Measurements from ENCODE around the gene ANTXR1. TPM values are rescaled to one million over a fixed set of nuclear protein-coding genes. Genes with fewer than 3 reads are reported as not detected.

The ANTXR1 gene
- total RNA-seq, 4 donors from 2014 or later = 7.1 to 101 (median 15.8) TPM

DNA sequence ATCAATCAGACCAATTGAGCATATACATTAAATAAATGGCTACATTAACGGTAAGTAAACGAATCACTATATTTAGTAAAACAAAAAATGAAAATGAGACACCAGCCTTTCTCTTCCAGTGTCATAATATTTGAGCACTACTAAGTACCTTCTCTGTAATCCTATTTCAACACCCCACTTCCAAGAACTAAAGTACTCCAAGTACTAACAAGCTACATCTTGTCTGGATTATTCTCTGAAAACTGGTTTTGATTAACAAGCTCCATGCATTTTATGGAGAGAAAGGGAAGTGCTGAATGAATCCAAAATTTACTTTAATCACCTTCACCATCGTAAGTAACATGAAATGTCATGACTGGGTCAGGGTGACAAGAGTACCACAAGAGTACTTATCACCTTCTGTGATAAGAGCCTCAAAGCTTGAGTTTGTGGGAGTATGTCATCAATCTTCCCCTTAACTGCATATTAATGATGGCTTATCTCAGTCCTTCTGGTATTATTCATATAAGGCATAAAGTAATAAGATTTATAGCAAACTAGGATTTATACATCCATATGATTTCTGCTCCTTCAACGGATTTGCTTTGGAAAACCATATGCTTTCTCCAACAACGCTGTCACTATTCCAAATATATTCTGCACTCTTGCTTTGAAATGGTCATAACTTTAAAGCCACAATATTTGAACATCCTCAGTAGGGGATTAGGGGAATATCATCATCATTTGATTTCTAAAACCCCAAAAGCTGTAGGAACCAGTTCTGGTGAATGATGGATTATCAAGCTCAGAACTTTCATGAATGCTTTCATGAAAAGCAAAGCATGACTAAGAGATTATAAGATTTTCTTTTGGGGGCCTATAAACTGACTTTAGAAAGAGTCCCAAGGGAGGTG is 127.0 kb downstream of the ANTXR1 start:
- 61 to 82% methylated on average over 5 of the region's 5 CpGs for WGBS, 2 donors (ENCODE audit: low coverage in 1 of 2)
- no peak overlapping the region for H3K27ac ChIP-seq
- H3K27me3 ChIP-seq = no peaks in the 10 kb centered on the region
- DNase-seq = no peak
- no peak overlapping the region for H3K4me3 ChIP-seq
- no peaks in the 10 kb centered on the region for H3K9me3 ChIP-seq
- intact Hi-C loops (cut with DNase I; ENCODE audit: low total_unique reads) (no loop called here), in situ Hi-C loops (cut with MboI; ENCODE audit: low pct_ligation_motif_present in 1 of 4, low pct_unique_long_range_greater_than_20kb in 1 of 4, low sequenced_read_pairs in 3 of 4) (no loop called here)
- TF ChIP-seq, protein P1, sequence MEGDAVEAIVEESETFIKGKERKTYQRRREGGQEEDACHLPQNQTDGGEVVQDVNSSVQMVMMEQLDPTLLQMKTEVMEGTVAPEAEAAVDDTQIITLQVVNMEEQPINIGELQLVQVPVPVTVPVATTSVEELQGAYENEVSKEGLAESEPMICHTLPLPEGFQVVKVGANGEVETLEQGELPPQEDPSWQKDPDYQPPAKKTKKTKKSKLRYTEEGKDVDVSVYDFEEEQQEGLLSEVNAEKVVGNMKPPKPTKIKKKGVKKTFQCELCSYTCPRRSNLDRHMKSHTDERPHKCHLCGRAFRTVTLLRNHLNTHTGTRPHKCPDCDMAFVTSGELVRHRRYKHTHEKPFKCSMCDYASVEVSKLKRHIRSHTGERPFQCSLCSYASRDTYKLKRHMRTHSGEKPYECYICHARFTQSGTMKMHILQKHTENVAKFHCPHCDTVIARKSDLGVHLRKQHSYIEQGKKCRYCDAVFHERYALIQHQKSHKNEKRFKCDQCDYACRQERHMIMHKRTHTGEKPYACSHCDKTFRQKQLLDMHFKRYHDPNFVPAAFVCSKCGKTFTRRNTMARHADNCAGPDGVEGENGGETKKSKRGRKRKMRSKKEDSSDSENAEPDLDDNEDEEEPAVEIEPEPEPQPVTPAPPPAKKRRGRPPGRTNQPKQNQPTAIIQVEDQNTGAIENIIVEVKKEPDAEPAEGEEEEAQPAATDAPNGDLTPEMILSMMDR (IDR thresholded peaks at IDR 0.05) = no peak
- TF ChIP-seq POLR2AphosphoS5 (IDR thresholded peaks at IDR 0.05) (no peak), EP300 (IDR thresholded peaks at IDR 0.05; ENCODE audit: low read depth) (no peak), POLR2A (IDR thresholded peaks at IDR 0.05) (no peak)
- no peaks in the 10 kb centered on the region for H3K36me3 ChIP-seq
- H3K4me1 ChIP-seq = peaks cover 8 to 23% (median 18%) of the 10 kb centered on the region in 4 donors

- H3K36me3 ChIP-seq = no peaks in the 10 kb centered on the region
- H3K27ac ChIP-seq = no peak overlapping the region
- H3K27me3 ChIP-seq = no peaks in the 10 kb centered on the region
- DNase-seq = no peak
- no peaks in the 10 kb centered on the region for H3K9me3 ChIP-seq
- no peak overlapping the region for H3K4me3 ChIP-seq
- H3K4me1 ChIP-seq = peaks cover 8 to 23% (median 18%) of the 10 kb centered on the region in 4 donors
- intact Hi-C loops (cut with DNase I; ENCODE audit: low total_unique reads) = loop anchor here (1.0 kb wide), 1 partner anchor 34 kb away; no protein-coding TSS in a partner anchor
- in situ Hi-C loops (cut with MboI; ENCODE audit: low pct_ligation_motif_present in 1 of 4, low pct_unique_long_range_greater_than_20kb in 1 of 4, low sequenced_read_pairs in 3 of 4) = no loop called here
- TF ChIP-seq EP300 (IDR thresholded peaks at IDR 0.05; ENCODE audit: low read depth) (no peak), POLR2AphosphoS5 (IDR thresholded peaks at IDR 0.05) (no peak), POLR2A (IDR thresholded peaks at IDR 0.05) (no peak)
- TF ChIP-seq, protein P1 (IDR thresholded peaks at IDR 0.05) = no peak
- 48% methylated on average over 1 of the region's 1 CpG; no CpG with 5 or more reads in 1 of the 2 donors for WGBS, 2 donors (ENCODE audit: low coverage in 1 of 2)
Observed at GRCh38 chr2:69141061-69141460, 128.1 kb downstream of the ANTXR1 start.

DNA sequence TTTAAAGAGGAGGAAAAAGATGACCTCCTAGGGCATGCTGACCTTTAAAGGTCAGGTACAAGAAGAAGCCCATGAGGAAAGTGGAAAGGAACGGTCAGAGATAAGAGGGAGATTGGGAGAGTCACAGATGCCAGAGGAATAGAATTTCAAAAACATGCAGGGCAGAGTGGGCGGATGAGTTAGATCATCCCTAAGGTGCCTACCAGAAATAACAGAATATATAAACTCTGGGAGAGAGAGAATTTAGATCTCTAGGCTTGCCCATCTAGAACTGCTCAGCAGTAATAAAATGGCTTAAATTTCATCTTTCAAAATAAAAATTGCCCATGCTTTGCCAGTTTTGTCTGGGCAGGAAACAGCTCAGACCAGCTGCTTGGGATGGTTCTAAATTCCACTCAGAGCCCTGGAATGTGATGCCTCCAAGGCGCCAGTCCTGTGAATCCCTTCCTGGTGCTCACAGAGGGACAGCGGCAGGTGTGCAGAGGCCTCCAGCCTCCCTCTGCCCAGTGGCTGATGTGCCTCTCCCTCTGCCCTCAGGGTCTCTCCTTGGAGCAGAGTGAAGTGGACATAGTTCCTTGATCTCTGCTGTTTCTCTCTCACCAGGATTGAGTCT is 130.9 kb downstream of the ANTXR1 start:
- TF ChIP-seq EP300 (IDR thresholded peaks at IDR 0.05; ENCODE audit: low read depth) (no peak), POLR2A (IDR thresholded peaks at IDR 0.05) (no peak), POLR2AphosphoS5 (IDR thresholded peaks at IDR 0.05) (no peak)
- TF ChIP-seq, protein P1 (IDR thresholded peaks at IDR 0.05) = no peak
- Histone ChIP-seq H3K27me3 (no peaks in the 10 kb centered on the region), H3K27ac (no peak overlapping the region), H3K4me3 (no peak overlapping the region), H3K36me3 (no peaks in the 10 kb centered on the region), H3K4me1 (peaks cover 5 to 7% (median 6%) of the 10 kb centered on the region in 4 donors), H3K9me3 (no peaks in the 10 kb centered on the region)
- in situ Hi-C loops (cut with MboI; ENCODE audit: low pct_ligation_motif_present in 1 of 4, low pct_unique_long_range_greater_than_20kb in 1 of 4, low sequenced_read_pairs in 3 of 4) (no loop called here), intact Hi-C loops (cut with DNase I; ENCODE audit: low total_unique reads) (no loop called here)
- WGBS, 2 donors (ENCODE audit: low coverage in 1 of 2) = 79 to 80% methylated on average over 4 of the region's 4 CpGs
- DNase-seq = no peak

GRCh38 chr2:69145204-69145603 is 132.2 kb downstream of the ANTXR1 start:
- intact Hi-C loops (cut with DNase I; ENCODE audit: low total_unique reads) (no loop called here), in situ Hi-C loops (cut with MboI; ENCODE audit: low pct_ligation_motif_present in 1 of 4, low pct_unique_long_range_greater_than_20kb in 1 of 4, low sequenced_read_pairs in 3 of 4) (no loop called here)
- TF ChIP-seq EP300 (IDR thresholded peaks at IDR 0.05; ENCODE audit: low read depth) (no peak), POLR2A (IDR thresholded peaks at IDR 0.05) (no peak), POLR2AphosphoS5 (IDR thresholded peaks at IDR 0.05) (no peak)
- TF ChIP-seq, protein P1 (IDR thresholded peaks at IDR 0.05) = no peak
- peaks cover 0 to 12% (median 5%) of the 10 kb centered on the region in 4 donors for H3K4me1 ChIP-seq
- WGBS, 2 donors (ENCODE audit: low coverage in 1 of 2) = 72 to 73% methylated on average over 5 to 7 of the region's 7 CpGs
- no peak overlapping the region for H3K27ac ChIP-seq
- H3K9me3 ChIP-seq = no peaks in the 10 kb centered on the region
- no peak overlapping the region for H3K4me3 ChIP-seq
- H3K36me3 ChIP-seq = no peaks in the 10 kb centered on the region
- no peak for DNase-seq
- no peaks in the 10 kb centered on the region for H3K27me3 ChIP-seq
